H1 (cell line): Measurements from ENCODE around the gene CCDC175. TPM values are rescaled to one million over a fixed set of nuclear protein-coding genes. Genes with fewer than 3 reads are reported as not detected.

Experiments used
- CTCF ChIA-PET: fragments of 300-600 bp; sonication (Branson Sonifier 250); formaldehyde crosslinking; loops from one replicate; lab custom pipeline; 2021; ENCODE audit not compliant: partially characterized antibody; lab: Charles Lee
- POLR2A ChIA-PET: fragments of 300-600 bp; sonication (Branson Sonifier 250); formaldehyde crosslinking; loops from one replicate; lab custom pipeline; 2021; ENCODE audit warnings: inconsistent platforms; ENCODE audit not compliant: partially characterized antibody; lab: Charles Lee
- DNase-seq, 2 experiments: peaks; one replicate each; pipeline versions ENCODE4 v3.0.0 to v3.0.0-alpha.2; 2010 to 2022; ENCODE audit warnings: low spot score in 2 of 2, low read depth in 1 of 2, mixed read lengths in 1 of 2
- FAIRE-seq: peaks from 2 replicates; lab custom pipeline; 2011; peaks lifted over from hg19 to GRCh38; lab: Jason Lieb, UNC
- H2AFZ ChIP-seq: 2 replicates; pipeline ENCODE4 v1.8.1; 2012; ENCODE audit warnings: low read length, inconsistent platforms
- H2AK5ac ChIP-seq: 2 replicates; pipeline ENCODE4 v1.6.1; 2013; ENCODE audit warnings: low read depth, low read length
- H2BK120ac ChIP-seq: replicated peaks from 2 replicates; pipeline ENCODE3; 2013; ENCODE audit warnings: low read depth, low read length, inconsistent platforms
- H2BK12ac ChIP-seq: 2 replicates; pipeline ENCODE4 v1.6.1; 2013; ENCODE audit warnings: low read depth, low read length
- H2BK15ac ChIP-seq: 2 replicates; pipeline ENCODE4 v1.6.1; 2013; ENCODE audit warnings: low read length
- H2BK20ac ChIP-seq: 2 replicates; pipeline ENCODE4 v1.6.1; 2013; ENCODE audit warnings: low read length
- H2BK5ac ChIP-seq: 2 replicates; pipeline ENCODE4 v1.6.1; 2013; ENCODE audit warnings: low read depth, low read length
- H3K14ac ChIP-seq: 2 replicates; pipeline ENCODE4 v1.6.1; 2013; ENCODE audit warnings: inconsistent platforms; ENCODE audit not compliant: insufficient read length
- H3K18ac ChIP-seq: 2 replicates; pipeline ENCODE4 v1.6.1; 2013; ENCODE audit warnings: low read length; ENCODE audit errors: extremely low read depth
- H3K23ac ChIP-seq: 2 replicates; pipeline ENCODE4 v1.6.1; 2013; ENCODE audit warnings: inconsistent platforms; ENCODE audit not compliant: insufficient read length
- H3K23me2 ChIP-seq: 2 replicates; pipeline ENCODE4 v1.6.1; 2013; ENCODE audit warnings: low read depth, low read length
- H3K27ac ChIP-seq: 2 replicates; pipeline ENCODE4 v1.6.1; 2011; ENCODE audit warnings: low read depth, low read length, inconsistent platforms
- H3K27me3 ChIP-seq, 4 experiments: replicated peaks in 1 of 4; 1 replicate in 1 of 4; 2 replicates in 3 of 4; pipeline versions ENCODE4 v1.6.1 to v1.8.1; 2011 to 2013; ENCODE audit warnings: low read length in 3 of 4, mild to moderate bottlenecking in 3 of 4, inconsistent platforms in 2 of 4, mixed read lengths in 2 of 4, moderate library complexity in 1 of 4; ENCODE audit not compliant: control insufficient read depth in 3 of 4, insufficient read depth in 3 of 4; ENCODE audit errors: extremely low read depth in 1 of 4
- H3K36me3 ChIP-seq, 4 experiments: 2 replicates each; pipeline versions ENCODE4 v1.6.1 to v1.8.1; 2011 to 2013; ENCODE audit warnings: mild to moderate bottlenecking in 4 of 4, low read length in 3 of 4, moderate library complexity in 2 of 4, control low read depth in 1 of 4, inconsistent platforms in 1 of 4; ENCODE audit not compliant: insufficient read depth in 4 of 4, control insufficient read depth in 2 of 4
- H3K4ac ChIP-seq: replicated peaks from 2 replicates; pipeline ENCODE3; 2013; ENCODE audit warnings: low read length, low read depth, mixed read lengths, inconsistent platforms; ENCODE audit not compliant: insufficient read length
- H3K4me1 ChIP-seq, 4 experiments: replicated peaks in 1 of 4; 1 replicate in 1 of 4; 2 replicates in 3 of 4; pipeline versions ENCODE4 v1.6.1 to v1.8.1; 2011 to 2013; ENCODE audit warnings: low read length in 3 of 4, inconsistent platforms in 2 of 4, mixed read lengths in 1 of 4; ENCODE audit not compliant: insufficient read depth in 4 of 4, control insufficient read depth in 3 of 4
- H3K4me2 ChIP-seq, 2 experiments: 2 replicates each; pipeline versions ENCODE4 v1.6.1 to v1.8.1; 2011 to 2013; ENCODE audit warnings: low read depth in 2 of 2, low read length in 2 of 2, control low read depth in 1 of 2, inconsistent platforms in 1 of 2, mild to moderate bottlenecking in 1 of 2; ENCODE audit not compliant: insufficient read depth in 1 of 2
- H3K4me3 ChIP-seq, 4 experiments: fragments of 200-600, 300-600 bp in 1 of 4; sonication (generic), shearing (Covaris generic), sonication (Bioruptor Twin) in 1 of 4; 2 replicates each; pipeline versions ENCODE4 v1.5.1 to v1.8.1; 2011 to 2016; ENCODE audit warnings: low read length in 4 of 4, low read depth in 3 of 4, control low read depth in 2 of 4, inconsistent platforms in 2 of 4, mild to moderate bottlenecking in 2 of 4, mixed read lengths in 1 of 4, moderate library complexity in 1 of 4; ENCODE audit not compliant: insufficient read depth in 2 of 4; ENCODE audit errors: extremely low read depth in 1 of 4
- H3K56ac ChIP-seq: replicated peaks from 2 replicates; pipeline ENCODE3; 2013; ENCODE audit warnings: low read depth, mild to moderate bottlenecking, mixed read lengths, low read length, inconsistent platforms; ENCODE audit not compliant: insufficient read length
- H3K79me1 ChIP-seq: 2 replicates; pipeline ENCODE4 v1.6.1; 2013; ENCODE audit warnings: low read depth, low read length, control low read depth
- H3K79me2 ChIP-seq, 2 experiments: 2 replicates each; pipeline versions ENCODE4 v1.6.1 to v1.8.1; 2012 to 2013; ENCODE audit warnings: low read length in 2 of 2, mild to moderate bottlenecking in 2 of 2, inconsistent platforms in 1 of 2; ENCODE audit not compliant: insufficient read depth in 2 of 2, control insufficient read depth in 1 of 2
- H3K9ac ChIP-seq, 4 experiments: replicated peaks in 1 of 4; 1 replicate in 1 of 4; 2 replicates in 3 of 4; pipeline versions ENCODE4 v1.6.1 to v1.8.1; 2011 to 2013; ENCODE audit warnings: low read depth in 3 of 4, low read length in 3 of 4, control low read depth in 2 of 4, mild to moderate bottlenecking in 2 of 4, moderate library complexity in 2 of 4, inconsistent platforms in 1 of 4; ENCODE audit errors: extremely low read depth in 1 of 4
- H3K9me3 ChIP-seq, 2 experiments: 2 replicates each; pipeline versions ENCODE4 v1.6.1 to v1.8.1; 2012 to 2013; ENCODE audit warnings: mild to moderate bottlenecking in 2 of 2, moderate library complexity in 2 of 2, control low read depth in 1 of 2, inconsistent platforms in 1 of 2, low read depth in 1 of 2, low read length in 1 of 2, mixed read lengths in 1 of 2; ENCODE audit not compliant: insufficient read depth in 2 of 2
- H4K20me1 ChIP-seq, 2 experiments: replicated peaks in 1 of 2; 2 replicates each; pipeline versions ENCODE3 to v1.8.1; 2011 to 2013; ENCODE audit warnings: inconsistent platforms in 2 of 2, low read length in 2 of 2, mild to moderate bottlenecking in 1 of 2; ENCODE audit not compliant: insufficient read depth in 2 of 2, control insufficient read depth in 1 of 2
- H4K5ac ChIP-seq: 2 replicates; pipeline ENCODE4 v1.6.1; 2013; ENCODE audit warnings: low read length, low read depth, mixed read lengths, inconsistent platforms; ENCODE audit not compliant: insufficient read length
- H4K8ac ChIP-seq: 2 replicates; pipeline ENCODE4 v1.8.0; 2013; ENCODE audit warnings: mild to moderate bottlenecking, moderate library complexity, low read length, inconsistent platforms; ENCODE audit not compliant: insufficient read depth; ENCODE audit errors: extremely low read depth
- H4K91ac ChIP-seq: replicated peaks from 2 replicates; pipeline ENCODE3; 2013; ENCODE audit warnings: low read length, mixed read lengths, inconsistent platforms; ENCODE audit not compliant: insufficient read length
- BCL11A ChIP-seq, 2 experiments: IDR thresholded peaks; one replicate each; pipeline ENCODE4 v1.6.1; 2011; ENCODE audit warnings: low read depth in 2 of 2, low read length in 2 of 2, mild to moderate bottlenecking in 2 of 2
- CBX8 ChIP-seq: fragments of 300-800, 300-1000 bp; sonication (generic); IDR thresholded peaks from 2 replicates; pipeline ENCODE4 v1.7.1; 2016; ENCODE audit warnings: low read depth, low read length, borderline replicate concordance
- MAFK ChIP-seq: IDR thresholded peaks from 2 replicates; pipeline ENCODE4 v1.6.1; 2012; ENCODE audit warnings: low read depth, mild to moderate bottlenecking, improper control_type of control experiment, low read length
- NANOG ChIP-seq: IDR thresholded peaks from 2 replicates; pipeline ENCODE4 v1.6.1; 2011; ENCODE audit warnings: low read length, low read depth, mild to moderate bottlenecking, inconsistent platforms; ENCODE audit not compliant: insufficient read depth, poor library complexity, severe bottlenecking
- SIX5 ChIP-seq: IDR thresholded peaks from 2 replicates; pipeline ENCODE4 v1.6.1; 2011; ENCODE audit warnings: mild to moderate bottlenecking, low read depth, low read length
- SP1 ChIP-seq: IDR thresholded peaks from 2 replicates; pipeline ENCODE4 v1.6.1; 2011; ENCODE audit warnings: low read depth, low read length
- TBP ChIP-seq: IDR thresholded peaks from 2 replicates; pipeline ENCODE4 v1.6.1; 2011; ENCODE audit warnings: low read depth, low read length, improper control_type of control experiment
- TCF12 ChIP-seq: IDR thresholded peaks from 2 replicates; pipeline ENCODE4 v1.6.1; 2011; ENCODE audit warnings: low read depth, mild to moderate bottlenecking, low read length
- YY1 ChIP-seq: IDR thresholded peaks from 2 replicates; pipeline ENCODE4 v1.6.1; 2011; ENCODE audit warnings: low read depth, mild to moderate bottlenecking, low read length
- WGBS, 2 experiments: shearing (Covaris generic) in 1 of 2; methylation state at CpG; one replicate each; pipeline versions ENCODE4 v1.1.6 to v1.1.7; 2013 to 2015; ENCODE audit warnings: low lambda C conversion rate in 2 of 2, mixed read lengths in 2 of 2, inconsistent platforms in 1 of 2, low coverage in 1 of 2, missing lambda C conversion rate in 1 of 2; ENCODE audit not compliant: insufficient replicate concordance in 2 of 2, insufficient coverage in 1 of 2, insufficient read length in 1 of 2; ENCODE audit errors: extremely low coverage in 1 of 2, missing lambda C conversion rate in 1 of 2; 5-methylcytosine and 5-hydroxymethylcytosine counted together
- polyA plus RNA-seq, 7 experiments: library from polyadenylated mRNA; depleted of rRNA in 3 of 7; stranded (reverse) in 5 of 7; unstranded in 2 of 7; fragments of >200 nt in 5 of 7; fragments of 200-250 nt in 2 of 7; gene quantifications; 1 replicate in 5 of 7; 2 replicates in 1 of 7; 4 replicates in 1 of 7; pipeline versions ENCODE4 v1.2.1 to v1.2.3, GENCODE V29; 2011 to 2013; ENCODE audit warnings: missing spikeins in 2 of 7, mixed read lengths in 2 of 7
- total RNA-seq: library from RNA; stranded (reverse); fragmentation: NEBNext Ultra II Directional; extraction: Animal tissue kit (Norgen Biotek cat#: 25700); gene quantifications from 2 replicates; pipeline ENCODE4 v1.2.1, GENCODE V29; 2021
- TF ChIP-seq, protein P1 (sequence below): IDR thresholded peaks from 2 replicates; pipeline ENCODE4 v1.6.1; 2012; ENCODE audit warnings: inconsistent platforms
- TF ChIP-seq, protein P2 (sequence below): IDR thresholded peaks from 2 replicates; pipeline ENCODE4 v1.6.1; 2011; ENCODE audit warnings: low read depth, mild to moderate bottlenecking, low read length; ENCODE audit not compliant: insufficient read depth

CCDC175 gene
- total and polyA plus RNA-seq, 2 of the 8 experiments (the other 6 are each of a cell fraction or from before 2014, with no cell fraction given): 0.19 TPM; not detected in 1

DNA sequence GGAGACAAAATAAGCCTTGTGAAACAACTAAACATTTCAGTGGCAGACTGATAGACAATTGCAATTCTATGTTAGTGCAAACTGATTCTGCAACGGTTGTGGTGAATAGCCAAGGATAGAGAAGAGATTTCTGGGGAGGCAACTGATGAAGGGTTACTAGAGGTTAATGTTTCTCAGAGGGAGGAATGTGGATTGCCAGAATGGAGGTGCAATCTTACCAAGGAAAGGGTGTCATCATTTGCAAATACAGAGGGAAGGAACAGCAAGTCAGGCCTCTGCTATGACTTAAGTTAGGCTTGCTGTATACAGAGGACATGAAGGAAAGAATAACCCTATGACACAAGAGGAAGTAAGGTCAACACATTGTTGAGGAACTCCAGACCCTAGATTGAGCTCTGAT lies 35.8 kb downstream of the CCDC175 start:
- H3K23ac ChIP-seq: no peak overlapping the region
- no peaks in the 10 kb centered on the region for H3K36me3 ChIP-seq
- H2BK5ac ChIP-seq: no peak overlapping the region
- ChIA-PET CTCF (interaction anchor here (1.4 to 2.7 kb wide), 2 partner anchors 36 to 43 kb away, joined by 3 to 19 read pairs; partner anchors contain the start of gene CCDC175), POLR2A (no interaction called here)
- H3K4me1 ChIP-seq: no peaks in the 10 kb centered on the region
- no peak overlapping the region for H4K5ac ChIP-seq
- H3K14ac ChIP-seq: no peak overlapping the region
- no peak overlapping the region for H2AFZ ChIP-seq
- 63% methylated on average over 1 of the region's 1 CpG; no CpG with 5 or more reads in 1 of the 2 experiments for WGBS, 2 experiments
- H3K27ac ChIP-seq: no peak overlapping the region
- no peak overlapping the region for H2BK20ac ChIP-seq
- H3K79me2 ChIP-seq: no peaks in the 10 kb centered on the region
- H3K27me3 ChIP-seq: no peaks in the 10 kb centered on the region
- H3K9ac ChIP-seq: no peak overlapping the region
- no peaks in the 10 kb centered on the region for H3K9me3 ChIP-seq
- FAIRE-seq: no peak
- H2AK5ac ChIP-seq: no peak overlapping the region
- no peaks in the 10 kb centered on the region for H4K20me1 ChIP-seq
- H4K8ac ChIP-seq: no peak overlapping the region
- H2BK120ac ChIP-seq: no peak overlapping the region
- H3K79me1 ChIP-seq: no peaks in the 10 kb centered on the region
- H4K91ac ChIP-seq: no peak overlapping the region
- no peak overlapping the region for H3K56ac ChIP-seq
- no peak overlapping the region for H3K4ac ChIP-seq
- H3K18ac ChIP-seq: no peak overlapping the region
- DNase-seq: no peak
- no peak overlapping the region for H3K4me3 ChIP-seq
- H2BK15ac ChIP-seq: no peak overlapping the region
- H3K4me2 ChIP-seq: no peak overlapping the region
- no peaks in the 10 kb centered on the region for H3K23me2 ChIP-seq
- no peak overlapping the region for H2BK12ac ChIP-seq
- TF ChIP-seq YY1: no peak
- TF ChIP-seq SIX5: no peak
- TF ChIP-seq TBP: no peak
- no peak for TF ChIP-seq BCL11A (IDR thresholded peaks at IDR 0.05; ENCODE audit: low read depth in 2 of 2, low read length in 2 of 2)
- no peak for TF ChIP-seq TCF12
- TF ChIP-seq, protein P1, sequence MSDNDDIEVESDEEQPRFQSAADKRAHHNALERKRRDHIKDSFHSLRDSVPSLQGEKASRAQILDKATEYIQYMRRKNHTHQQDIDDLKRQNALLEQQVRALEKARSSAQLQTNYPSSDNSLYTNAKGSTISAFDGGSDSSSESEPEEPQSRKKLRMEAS: no peak
- no peak for TF ChIP-seq CBX8
- TF ChIP-seq SP1: no peak
- TF ChIP-seq, protein P2, sequence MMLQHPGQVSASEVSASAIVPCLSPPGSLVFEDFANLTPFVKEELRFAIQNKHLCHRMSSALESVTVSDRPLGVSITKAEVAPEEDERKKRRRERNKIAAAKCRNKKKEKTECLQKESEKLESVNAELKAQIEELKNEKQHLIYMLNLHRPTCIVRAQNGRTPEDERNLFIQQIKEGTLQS: no peak
- TF ChIP-seq MAFK: no peak
- no peak for TF ChIP-seq NANOG
